GM10847 (cell line): ENCODE data around the gene ZNRF4.

Experiments
- POLR2A ChIP-seq: IDR thresholded peaks from 2 replicates; pipeline ENCODE4 v1.6.1; 2011; ENCODE audit not compliant: insufficient read length; ENCODE audit errors: extremely low read depth

Gene ZNRF4

DNA sequence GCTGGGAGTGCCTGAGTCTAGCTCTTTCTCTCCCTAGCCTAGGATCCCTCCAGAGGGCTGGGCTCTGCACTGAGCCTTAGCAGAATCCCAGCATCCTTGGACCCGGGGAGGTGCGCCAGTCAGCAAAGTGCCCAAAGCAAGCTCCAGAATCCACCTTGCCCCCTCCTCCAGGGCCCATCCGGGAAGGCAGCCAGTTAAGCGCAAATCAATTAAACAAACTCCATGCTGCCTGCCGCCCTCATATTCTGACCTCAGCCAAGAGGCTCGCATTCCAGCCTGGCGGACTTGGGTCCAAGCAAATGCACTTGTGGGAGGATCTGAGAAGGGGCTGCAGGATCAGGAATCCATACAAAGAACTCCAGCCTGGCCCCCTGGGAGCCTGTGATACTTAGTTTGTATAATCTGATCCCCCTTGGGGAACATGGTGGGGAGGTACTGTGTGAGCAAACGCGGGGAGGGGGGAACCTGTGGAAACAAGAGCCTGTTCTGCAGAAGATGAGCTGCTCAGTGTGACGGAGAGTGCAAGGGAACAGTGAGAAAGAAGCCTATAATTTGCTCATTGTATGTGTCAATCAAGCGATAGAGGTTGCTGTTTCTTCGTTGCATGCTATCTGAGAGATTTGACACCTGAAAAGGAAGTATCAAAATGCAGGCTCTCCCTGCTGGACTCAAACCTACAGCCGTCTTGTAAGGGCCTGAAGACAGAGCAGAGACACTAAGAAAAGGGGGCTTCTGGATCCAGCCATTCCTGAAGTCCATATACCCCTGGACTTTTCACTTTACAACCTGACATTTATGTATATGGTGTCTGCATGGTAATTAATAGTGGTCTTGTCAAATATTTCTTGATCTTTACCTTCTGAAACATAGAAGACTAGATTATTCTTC lies 29.4 kb downstream of the ZNRF4 start:
- no peak for TF ChIP-seq POLR2A

DNA sequence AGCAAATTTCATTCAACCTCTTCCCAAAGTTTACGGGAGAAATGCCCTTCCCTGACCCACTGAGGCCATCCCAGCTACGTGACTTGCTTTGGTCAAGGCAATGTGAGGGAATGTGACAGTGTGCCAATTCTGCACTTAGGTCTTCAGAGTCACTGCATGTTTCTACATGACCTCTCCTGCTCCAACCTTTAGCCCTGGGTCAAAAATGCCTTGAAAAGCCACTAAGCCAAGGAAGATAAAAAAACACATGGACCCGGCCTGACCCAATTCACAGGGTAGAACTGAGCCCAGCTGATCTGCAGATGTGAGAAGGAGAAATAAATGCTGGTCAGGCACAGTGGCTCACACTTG lies 30.0 kb downstream of the ZNRF4 start:
- no peak for TF ChIP-seq POLR2A

- no peak for TF ChIP-seq POLR2A
Measured at GRCh38 chr19:5487222-5487621, 32.0 kb downstream of the ZNRF4 start.

- TF ChIP-seq POLR2A: no peak
Measured at GRCh38 chr19:5489551-5489950, 34.3 kb downstream of the ZNRF4 start.

GRCh38 chr19:5491565-5491964 lies 36.3 kb downstream of the ZNRF4 start:
- TF ChIP-seq POLR2A: no peak

GRCh38 chr19:5492281-5492634 lies 37.0 kb downstream of the ZNRF4 start:
- TF ChIP-seq POLR2A: no peak

GRCh38 chr19:5492635-5493409 lies 37.6 kb downstream of the ZNRF4 start:
- no peak for TF ChIP-seq POLR2A

DNA sequence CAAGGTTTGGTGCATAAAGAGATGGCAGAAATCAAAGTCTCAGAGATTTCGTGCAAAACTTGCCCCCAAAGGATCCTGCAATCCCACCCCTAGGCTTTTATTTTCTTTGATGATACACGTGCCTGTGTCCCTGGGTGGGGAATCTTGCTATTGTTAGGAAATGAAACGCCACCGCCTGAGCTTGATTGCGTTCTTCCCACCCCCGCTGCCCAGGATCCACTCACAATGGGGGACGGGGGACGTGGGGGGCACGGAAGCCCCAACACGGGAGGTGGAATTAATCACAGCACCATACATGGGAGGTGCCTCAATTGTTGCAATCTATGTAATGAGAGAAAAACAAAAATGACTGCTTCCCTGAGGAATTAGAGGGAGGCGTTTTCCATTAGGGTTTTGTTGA lies 39.6 kb downstream of the ZNRF4 start:
- no peak for TF ChIP-seq POLR2A

GRCh38 chr19:5495792-5496191 lies 40.6 kb downstream of the ZNRF4 start:
- no peak for TF ChIP-seq POLR2A

GRCh38 chr19:5497297-5497696 lies 42.1 kb downstream of the ZNRF4 start:
- TF ChIP-seq POLR2A: no peak

- no peak for TF ChIP-seq POLR2A
Measured at GRCh38 chr19:5498830-5499550, 43.8 kb downstream of the ZNRF4 start.

DNA sequence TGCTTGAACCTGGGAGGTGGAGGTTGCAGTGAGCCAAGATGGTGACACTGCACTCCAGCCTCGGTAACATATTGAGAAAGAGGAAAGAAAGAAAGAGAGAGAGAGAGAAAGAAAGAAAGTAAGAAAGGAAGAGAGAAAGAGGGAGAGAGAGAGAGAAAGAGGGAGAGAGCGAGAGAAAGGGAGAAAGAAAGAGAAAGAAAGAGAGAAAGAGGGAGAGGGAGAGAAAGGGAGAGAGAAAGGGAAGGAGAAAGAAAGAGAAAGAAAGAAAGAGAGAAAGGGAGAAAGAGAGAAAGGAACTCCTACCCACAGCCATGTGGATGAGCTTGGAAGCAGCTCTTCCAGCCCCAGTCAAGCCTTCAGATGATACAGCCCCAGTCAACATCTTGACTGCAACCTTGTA lies 46.7 kb downstream of the ZNRF4 start:
- TF ChIP-seq POLR2A: no peak

DNA sequence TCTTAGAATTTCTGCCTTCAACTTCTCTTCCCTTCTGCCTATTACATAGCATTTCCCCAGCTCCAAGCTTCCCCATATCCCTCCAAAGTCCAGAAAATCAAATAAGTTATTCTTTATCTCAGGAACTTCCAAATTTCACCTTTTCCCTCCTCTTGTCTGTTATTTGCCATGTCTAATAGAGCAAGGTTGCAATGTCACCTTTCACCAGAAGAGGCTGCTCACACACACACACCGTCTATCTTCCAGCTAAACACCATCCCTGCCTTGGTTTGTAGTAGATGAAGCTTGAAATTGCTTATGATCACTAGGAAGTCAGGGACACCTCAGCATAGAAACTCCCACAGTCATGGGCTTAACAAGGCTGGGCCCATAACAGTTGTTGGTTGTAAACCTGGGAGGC lies 48.4 kb downstream of the ZNRF4 start:
- no peak for TF ChIP-seq POLR2A

DNA sequence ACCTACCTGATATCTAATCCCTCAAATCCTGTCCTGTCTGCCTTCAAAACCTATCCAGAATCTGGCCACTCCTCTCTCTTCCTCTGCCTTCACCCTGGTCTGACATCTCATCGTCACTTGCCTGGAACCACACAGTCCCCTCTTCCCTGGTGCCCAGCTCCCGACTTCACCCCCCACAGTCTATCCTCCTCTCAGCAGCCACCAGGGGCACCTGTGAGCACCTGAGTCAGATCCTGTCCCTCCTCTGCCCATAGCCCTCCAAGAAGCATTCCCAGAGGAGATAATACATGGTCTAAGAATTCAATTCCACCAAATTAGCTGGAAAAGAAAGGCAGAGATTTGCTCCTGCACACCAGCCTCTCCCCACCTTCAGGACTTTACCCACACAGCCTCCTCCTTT lies 48.9 kb downstream of the ZNRF4 start:
- no peak for TF ChIP-seq POLR2A
